Osteoblast (primary cell): ENCODE data around the gene SPPL2A. TPM values are rescaled to one million over a fixed set of nuclear protein-coding genes. Genes with fewer than 3 reads are reported as not detected.

Experiments
- DNase-seq: peaks from one replicate; pipeline ENCODE4 v3.0.0; 2011; ENCODE audit warnings: low spot score, mixed read lengths; ENCODE audit not compliant: insufficient read length; ENCODE audit errors: missing footprints
- H2AFZ ChIP-seq: 2 replicates; pipeline ENCODE4 v1.6.0; 2011; ENCODE audit warnings: mild to moderate bottlenecking, low read length
- H3K27ac ChIP-seq: 2 replicates; pipeline ENCODE4 v1.5.1; 2011; ENCODE audit warnings: mild to moderate bottlenecking, low read depth, low read length, moderate library complexity
- H3K27me3 ChIP-seq: 2 replicates; pipeline ENCODE4 v1.6.0; 2012; ENCODE audit warnings: mild to moderate bottlenecking, control low read depth, inconsistent platforms, low read length, moderate library complexity; ENCODE audit not compliant: insufficient read depth
- H3K36me3 ChIP-seq: 2 replicates; pipeline ENCODE4 v1.5.1; 2011; ENCODE audit warnings: mild to moderate bottlenecking, low read length, control low read depth, moderate library complexity; ENCODE audit not compliant: insufficient read depth
- H3K4me1 ChIP-seq: 2 replicates; pipeline ENCODE4 v1.5.1; 2011; ENCODE audit warnings: mild to moderate bottlenecking, low read length, control low read depth, moderate library complexity; ENCODE audit not compliant: insufficient read depth
- H3K4me2 ChIP-seq: 2 replicates; pipeline ENCODE4 v1.6.0; 2011; ENCODE audit warnings: mild to moderate bottlenecking, low read length; ENCODE audit not compliant: insufficient read depth
- H3K4me3 ChIP-seq: fragments of 200-600 bp; sonication (generic); 3 replicates; pipeline ENCODE4 v1.5.1; 2012; ENCODE audit warnings: mild to moderate bottlenecking, low read length, inconsistent platforms; ENCODE audit not compliant: insufficient read depth
- H3K79me2 ChIP-seq: 2 replicates; pipeline ENCODE4 v1.6.0; 2012; ENCODE audit warnings: mild to moderate bottlenecking, low read length, control low read depth, inconsistent platforms; ENCODE audit not compliant: insufficient read depth
- H3K9me3 ChIP-seq: 2 replicates; pipeline ENCODE4 v1.5.1; 2011; ENCODE audit warnings: low read depth, low read length, control low read depth
- H4K20me1 ChIP-seq: 2 replicates; pipeline ENCODE4 v1.6.0; 2012; ENCODE audit warnings: mild to moderate bottlenecking, low read length, control low read depth; ENCODE audit not compliant: insufficient read depth
- CTCF ChIP-seq: IDR thresholded peaks from 2 replicates; pipeline ENCODE4 v1.5.1; 2011; ENCODE audit warnings: mild to moderate bottlenecking, low read depth, low read length, moderate library complexity; ENCODE audit errors: extremely low read depth
- total RNA-seq: library from RNA; depleted of rRNA; stranded (reverse); fragments of >200 nt; gene quantifications from 2 replicates; pipeline ENCODE4 v1.2.3, GENCODE V29; 2012

The SPPL2A gene
- total RNA-seq, 1 donor = 87.6 TPM

GRCh38 chr15:50685191-50685975 lies 80.1 kb downstream of the SPPL2A start:
- Histone ChIP-seq H3K79me2 (peaks cover 61% of the 10 kb centered on the region), H3K4me2 (peak overlapping the region; percentile 78), H3K9me3 (no peaks in the 10 kb centered on the region), H4K20me1 (peaks cover 18% of the 10 kb centered on the region), H3K27ac (peak overlapping the region; percentile 93), H2AFZ (peak overlapping the region; percentile 97), H3K4me1 (peaks cover 22% of the 10 kb centered on the region), H3K36me3 (peaks cover 9% of the 10 kb centered on the region), H3K27me3 (no peaks in the 10 kb centered on the region), H3K4me3 (peak overlapping the region; percentile 99)
- DNase-seq = no peak
- TF ChIP-seq CTCF = peak; percentile 10

GRCh38 chr15:50681467-50681866 lies 84.0 kb downstream of the SPPL2A start:
- Histone ChIP-seq H3K4me2 (no peak overlapping the region), H3K36me3 (peaks cover 9% of the 10 kb centered on the region), H3K27ac (no peak overlapping the region)

GRCh38 chr15:50676799-50677483 lies 88.6 kb downstream of the SPPL2A start:
- H3K79me2 ChIP-seq = peaks cover 92% of the 10 kb centered on the region
- no peak for TF ChIP-seq CTCF
- no peak for DNase-seq
- peaks cover 9% of the 10 kb centered on the region for H3K4me1 ChIP-seq
- no peaks in the 10 kb centered on the region for H3K9me3 ChIP-seq
- no peaks in the 10 kb centered on the region for H3K36me3 ChIP-seq
- no peaks in the 10 kb centered on the region for H3K27me3 ChIP-seq
- H2AFZ ChIP-seq = no peak overlapping the region
- H3K27ac ChIP-seq = peak overlapping the region; percentile 38
- peak overlapping the region; percentile 8 for H3K4me2 ChIP-seq
- H4K20me1 ChIP-seq = peaks cover 20% of the 10 kb centered on the region
- H3K4me3 ChIP-seq = no peak overlapping the region

More at GRCh38 chr15:50681467-50681866, 84.0 kb downstream of the SPPL2A start:
- no peak for DNase-seq
- Histone ChIP-seq H3K4me3 (no peak overlapping the region), H3K79me2 (peaks cover 96% of the 10 kb centered on the region), H3K4me1 (peaks cover 23% of the 10 kb centered on the region), H2AFZ (no peak overlapping the region), H3K9me3 (no peaks in the 10 kb centered on the region), H4K20me1 (peaks cover 24% of the 10 kb centered on the region), H3K27me3 (no peaks in the 10 kb centered on the region)
- TF ChIP-seq CTCF = no peak

GRCh38 chr15:50675535-50676144 lies 89.9 kb downstream of the SPPL2A start:
- Histone ChIP-seq H3K4me3 (no peak overlapping the region), H4K20me1 (peaks cover 16% of the 10 kb centered on the region), H3K9me3 (no peaks in the 10 kb centered on the region), H2AFZ (no peak overlapping the region), H3K79me2 (peaks cover 92% of the 10 kb centered on the region), H3K4me1 (peaks cover 9% of the 10 kb centered on the region), H3K36me3 (no peaks in the 10 kb centered on the region), H3K27ac (peak overlapping the region; percentile 3), H3K27me3 (no peaks in the 10 kb centered on the region), H3K4me2 (no peak overlapping the region)
- TF ChIP-seq CTCF = peak; percentile 73
- DNase-seq = no peak
